GM10248 (cell line): Measurements from ENCODE around the gene CDK18.
A peak's percentile ranks its signal among the peaks of the same experiment; 100 is the strongest.

ENCODE experiments used
- CTCF ChIA-PET: fragments of 300-600 bp; sonication (Branson Sonifier 250); formaldehyde crosslinking; extraction: SDS; loops from one replicate; lab custom pipeline; 2021; ENCODE audit warnings: antibody characterized with exemption; lab: Yijun Ruan, JAX
- POLR2A ChIA-PET: fragments of 350-650 bp; sonication (Branson Sonifier 250); formaldehyde crosslinking; extraction: SDS; loops from one replicate; lab custom pipeline; 2020; ENCODE audit warnings: antibody characterized with exemption; lab: Yijun Ruan, JAX
- DNase-seq: peaks from one replicate; pipeline ENCODE4 v3.0.0; 2012; ENCODE audit errors: extremely low spot score
- TF ChIP-seq, protein P1 (sequence below): IDR thresholded peaks from 2 replicates; pipeline ENCODE4 v1.5.1; 2012; ENCODE audit warnings: mild to moderate bottlenecking, low read depth; ENCODE audit errors: extremely low read depth, missing control alignments, control extremely low read depth

The CDK18 gene

DNA sequence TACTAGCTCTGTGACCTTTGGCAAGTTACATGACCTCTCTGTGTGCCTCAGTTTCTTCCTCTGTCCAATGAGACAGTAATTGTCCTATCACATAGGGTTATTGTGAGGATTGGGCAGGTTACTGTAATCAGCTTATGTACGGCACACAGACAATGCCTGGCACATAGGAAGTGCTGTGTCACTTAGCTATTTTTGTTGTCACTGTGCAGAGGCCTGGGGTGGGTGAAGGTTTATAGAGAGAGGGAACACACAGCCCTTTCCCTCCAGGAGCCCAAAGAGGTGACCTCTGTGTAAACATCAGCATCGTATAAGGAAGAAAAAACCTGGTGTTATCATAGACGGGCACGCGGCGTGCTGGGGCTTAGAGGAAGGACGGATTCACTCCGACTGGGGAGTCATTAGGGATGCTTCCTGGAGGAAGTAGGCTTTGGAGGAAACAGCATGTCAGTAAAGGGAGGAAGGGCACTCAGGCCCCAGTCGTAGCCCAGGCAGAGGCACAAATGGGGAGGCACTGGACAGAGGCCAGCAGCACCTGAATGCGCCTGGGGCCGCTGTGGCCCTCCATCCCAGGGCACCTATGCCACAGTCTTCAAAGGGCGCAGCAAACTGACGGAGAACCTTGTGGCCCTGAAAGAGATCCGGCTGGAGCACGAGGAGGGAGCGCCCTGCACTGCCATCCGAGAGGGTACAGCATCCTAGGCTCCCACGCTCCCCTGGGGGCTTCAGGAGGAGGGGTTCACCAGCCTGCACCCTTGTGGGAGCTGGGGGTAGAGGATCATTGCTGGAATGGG is 21.2 kb downstream of the CDK18 start:
- DNase-seq, result no peak
- CTCF ChIA-PET, result interaction anchor here (0.7 to 13.6 kb wide), 27 partner anchors 9 to 718 kb away, joined by 3 to 247 read pairs (median 13); partner anchors contain the start of gene ELK4
- TF ChIP-seq, protein P1, sequence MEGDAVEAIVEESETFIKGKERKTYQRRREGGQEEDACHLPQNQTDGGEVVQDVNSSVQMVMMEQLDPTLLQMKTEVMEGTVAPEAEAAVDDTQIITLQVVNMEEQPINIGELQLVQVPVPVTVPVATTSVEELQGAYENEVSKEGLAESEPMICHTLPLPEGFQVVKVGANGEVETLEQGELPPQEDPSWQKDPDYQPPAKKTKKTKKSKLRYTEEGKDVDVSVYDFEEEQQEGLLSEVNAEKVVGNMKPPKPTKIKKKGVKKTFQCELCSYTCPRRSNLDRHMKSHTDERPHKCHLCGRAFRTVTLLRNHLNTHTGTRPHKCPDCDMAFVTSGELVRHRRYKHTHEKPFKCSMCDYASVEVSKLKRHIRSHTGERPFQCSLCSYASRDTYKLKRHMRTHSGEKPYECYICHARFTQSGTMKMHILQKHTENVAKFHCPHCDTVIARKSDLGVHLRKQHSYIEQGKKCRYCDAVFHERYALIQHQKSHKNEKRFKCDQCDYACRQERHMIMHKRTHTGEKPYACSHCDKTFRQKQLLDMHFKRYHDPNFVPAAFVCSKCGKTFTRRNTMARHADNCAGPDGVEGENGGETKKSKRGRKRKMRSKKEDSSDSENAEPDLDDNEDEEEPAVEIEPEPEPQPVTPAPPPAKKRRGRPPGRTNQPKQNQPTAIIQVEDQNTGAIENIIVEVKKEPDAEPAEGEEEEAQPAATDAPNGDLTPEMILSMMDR, result no peak
- POLR2A ChIA-PET, result no interaction called here

DNA sequence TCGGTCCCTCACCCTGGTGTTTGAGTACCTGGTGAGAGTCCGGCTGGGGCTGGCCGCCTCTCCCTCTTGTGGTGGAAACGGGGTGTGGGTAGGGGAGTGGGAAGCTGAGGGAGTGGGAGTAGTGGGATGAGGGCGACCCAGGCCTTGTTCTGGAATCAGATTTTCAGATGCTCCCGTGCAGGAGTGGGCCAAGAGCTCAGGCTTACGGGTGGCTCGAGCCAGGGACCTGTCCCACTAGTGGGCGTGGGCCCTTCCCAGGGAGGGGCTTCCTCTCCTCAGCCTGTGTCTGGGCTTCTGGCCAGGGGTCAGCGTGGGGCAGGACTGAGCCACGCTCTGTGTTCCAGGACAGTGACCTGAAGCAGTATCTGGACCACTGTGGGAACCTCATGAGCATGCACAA is 22.0 kb downstream of the CDK18 start:
- POLR2A ChIA-PET, result no interaction called here
- CTCF ChIA-PET, result interaction anchor here (1.0 to 13.6 kb wide), 8 partner anchors 10 to 244 kb away, joined by 3 to 247 read pairs (median 4); no protein-coding TSS in a partner anchor
- DNase-seq, result no peak
- TF ChIP-seq, protein P1, result no peak

DNA sequence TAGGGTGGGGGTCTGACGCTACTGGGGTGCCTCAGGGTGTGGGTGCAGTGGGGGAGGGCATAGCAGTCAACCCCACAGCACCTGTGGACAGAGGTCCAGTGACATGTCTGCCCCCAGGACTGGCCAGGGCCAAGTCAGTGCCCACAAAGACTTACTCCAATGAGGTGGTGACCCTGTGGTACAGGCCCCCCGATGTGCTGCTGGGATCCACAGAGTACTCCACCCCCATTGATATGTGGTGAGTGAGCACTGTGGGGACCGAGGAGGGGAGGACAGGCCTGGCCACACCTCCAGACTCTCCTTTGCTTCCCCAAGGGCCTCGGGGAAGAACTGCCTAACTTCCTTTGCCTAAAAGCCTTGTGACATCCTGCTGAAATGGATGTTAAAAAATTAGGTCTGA is 23.5 kb downstream of the CDK18 start:
- ChIA-PET CTCF (interaction anchor here (1.3 to 13.6 kb wide), 6 partner anchors 40 to 183 kb away, joined by 3 to 247 read pairs (median 4); no protein-coding TSS in a partner anchor), POLR2A (no interaction called here)
- no peak for DNase-seq
- TF ChIP-seq, protein P1, result no peak

DNA sequence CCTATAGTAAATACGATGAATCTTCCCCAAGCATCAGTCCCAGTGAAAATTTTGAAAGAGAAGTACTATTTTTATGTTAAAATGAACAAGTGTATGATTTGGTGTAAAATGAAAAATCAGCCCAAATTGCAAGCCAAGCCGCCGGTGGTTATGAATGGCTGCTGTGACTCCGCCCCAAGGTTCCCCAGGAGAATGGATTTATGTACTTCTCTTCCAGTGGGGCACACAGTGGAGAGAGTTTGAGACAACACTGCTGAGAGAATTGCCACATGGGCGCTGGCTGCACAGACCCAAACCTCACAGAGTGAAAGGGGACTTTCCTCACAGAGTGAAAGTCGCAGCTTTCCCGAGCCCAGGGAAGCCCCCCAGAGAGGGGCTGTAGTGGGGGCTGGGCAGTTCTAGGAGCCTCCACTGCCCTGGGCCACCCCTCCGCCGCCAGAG is 24.0 kb downstream of the CDK18 start:
- TF ChIP-seq, protein P1, result no peak
- no peak for DNase-seq
- ChIA-PET POLR2A (no interaction called here), CTCF (interaction anchor here (0.6 to 13.6 kb wide), 21 partner anchors 9 to 333 kb away, joined by 3 to 247 read pairs (median 3); no protein-coding TSS in a partner anchor)

DNA sequence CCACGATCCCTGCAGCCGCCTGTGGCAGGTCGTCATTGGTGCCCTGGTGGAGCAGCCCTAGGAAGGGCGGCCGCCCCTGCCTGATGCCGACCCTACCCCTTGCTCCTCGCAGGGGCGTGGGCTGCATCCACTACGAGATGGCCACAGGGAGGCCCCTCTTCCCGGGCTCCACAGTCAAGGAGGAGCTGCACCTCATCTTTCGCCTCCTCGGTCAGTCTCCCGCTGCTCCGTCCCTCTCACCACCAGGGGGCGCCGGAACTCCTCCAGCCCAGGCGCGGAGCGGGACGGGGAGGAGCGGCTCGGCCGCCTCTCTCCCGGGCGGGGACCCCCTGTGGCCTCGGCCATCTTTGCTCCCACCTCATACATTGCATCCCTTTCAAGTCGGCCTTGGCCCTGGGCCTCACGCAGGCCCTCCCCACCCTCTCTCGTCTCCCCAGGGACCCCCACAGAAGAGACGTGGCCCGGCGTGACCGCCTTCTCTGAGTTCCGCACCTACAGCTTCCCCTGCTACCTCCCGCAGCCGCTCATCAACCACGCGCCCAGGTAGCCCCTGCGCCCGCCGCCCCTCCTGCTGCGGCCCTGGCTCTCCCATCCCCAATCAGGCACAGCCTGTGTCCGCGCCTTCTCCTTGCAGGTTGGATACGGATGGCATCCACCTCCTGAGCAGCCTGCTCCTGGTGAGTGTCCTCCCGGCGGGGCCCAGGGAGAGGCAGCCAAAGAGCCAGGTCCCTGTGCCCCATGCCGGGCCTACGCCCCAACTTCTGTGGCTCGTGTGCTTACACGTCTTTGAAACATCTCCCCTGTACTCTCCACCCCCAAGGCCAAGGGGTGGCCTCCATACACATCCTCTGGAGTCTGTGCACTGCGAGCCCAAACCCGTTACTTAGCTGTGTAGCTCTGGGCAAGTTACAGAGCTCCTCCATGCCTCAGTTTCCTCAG is 24.7 kb downstream of the CDK18 start:
- peak; percentile 90 for DNase-seq
- ChIA-PET POLR2A (interaction anchor here (0.6 kb wide), 1 partner anchor 210 kb away, joined by 3 read pairs; no protein-coding TSS in a partner anchor), CTCF (interaction anchor here (0.6 to 13.6 kb wide), 28 partner anchors 8 to 334 kb away, joined by 3 to 247 read pairs (median 3); partner anchors contain the start of gene ELK4)
- TF ChIP-seq, protein P1, result peak; percentile 97

DNA sequence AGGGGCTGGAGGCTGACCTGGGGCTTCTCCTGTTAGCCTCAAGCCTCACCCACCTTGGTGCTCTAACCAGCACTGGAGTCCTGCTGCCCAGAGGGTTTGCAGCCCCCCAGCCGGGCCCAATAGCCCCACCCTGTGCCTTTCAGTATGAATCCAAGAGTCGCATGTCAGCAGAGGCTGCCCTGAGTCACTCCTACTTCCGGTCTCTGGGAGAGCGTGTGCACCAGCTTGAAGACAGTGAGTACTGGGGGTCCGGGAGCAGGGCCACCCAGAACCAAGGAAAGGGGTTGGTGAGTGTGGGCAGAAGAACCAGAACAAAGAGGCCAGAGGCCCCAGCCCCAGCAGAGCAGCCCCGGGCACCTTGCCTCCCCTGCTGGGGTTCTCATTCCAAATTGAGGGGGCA is 25.6 kb downstream of the CDK18 start:
- CTCF ChIA-PET, result interaction anchor here (0.8 to 13.6 kb wide), 9 partner anchors 8 to 181 kb away, joined by 3 to 247 read pairs (median 5); partner anchors contain the start of gene ELK4
- POLR2A ChIA-PET, result no interaction called here
- no peak for DNase-seq
- TF ChIP-seq, protein P1, result no peak
